Stomach (tissue), 4 donors: ENCODE data around the gene TSPAN15.

Experiments used
- CTCF ChIP-seq, 7 experiments: fragments of 450-650 bp in 4 of 7; fragments of 200-600 bp in 3 of 7; sonication (generic) in 3 of 7; IDR thresholded peaks; one replicate each; pipeline ENCODE4 v1.5.1; 2016 to 2019; ENCODE audit warnings: antibody characterized with exemption in 7 of 7, control low read depth in 2 of 7, mild to moderate bottlenecking in 1 of 7
- POLR2A ChIP-seq, 4 donors: fragments of 450-650 bp; IDR thresholded peaks; one replicate each; pipeline ENCODE4 v1.6.1; 2016; ENCODE audit warnings: antibody characterized with exemption in 4 of 4, control low read depth in 2 of 4, mild to moderate bottlenecking in 1 of 4, moderate library complexity in 1 of 4
- POLR2AphosphoS5 ChIP-seq, 3 donors: sonication (generic); formaldehyde crosslinking; IDR thresholded peaks; one replicate each; pipeline ENCODE4 v1.6.1; 2016; ENCODE audit warnings: antibody characterized with exemption in 3 of 3

GRCh38 chr10:69503896-69504265 lies 52.6 kb downstream of the TSPAN15 start:
- TF ChIP-seq POLR2A (IDR thresholded peaks at IDR 0.05) (no peak), CTCF (IDR thresholded peaks at IDR 0.05) (no peak), POLR2AphosphoS5 (IDR thresholded peaks at IDR 0.05) (no peak)
